B cell (primary cell): ENCODE data around the gene GPR27. TPM values are rescaled to one million over a fixed set of nuclear protein-coding genes. Genes with fewer than 3 reads are reported as not detected.

Experiments
- ATAC-seq: fragments of 200-7000 bp; cut with Tn5 transposase; one replicate; pipeline ENCODE4 v1.10.0; 2021; ENCODE audit warnings: low read depth, mild to moderate bottlenecking, moderate number of reproducible peaks, moderate library complexity
- CTCF ChIA-PET: fragments of 350-600 bp; sonication (Branson Sonifier 250); formaldehyde crosslinking; loops from one replicate; lab custom pipeline; 2021; ENCODE audit warnings: antibody characterized with exemption, inconsistent platforms; lab: Charles Lee
- POLR2A ChIA-PET: fragments of 350-600 bp; sonication (Branson Sonifier 250); formaldehyde crosslinking; loops from one replicate; lab custom pipeline; 2021; ENCODE audit warnings: antibody characterized with exemption; lab: Charles Lee
- DNase-seq: peaks from one replicate; pipeline ENCODE4 v3.0.0; 2013
- H2AFZ ChIP-seq: 2 replicates; pipeline ENCODE4 v1.6.1; 2012; ENCODE audit warnings: mild to moderate bottlenecking, low read depth, low read length; ENCODE audit not compliant: insufficient read depth, poor library complexity, severe bottlenecking
- H3K27ac ChIP-seq, 2 donors: 1 replicate in 1 of 2; 2 replicates in 1 of 2; pipeline ENCODE4 v1.5.1; 2012 to 2013; ENCODE audit warnings: low read length in 2 of 2, mild to moderate bottlenecking in 2 of 2, moderate library complexity in 1 of 2
- H3K27me3 ChIP-seq, 4 experiments: fragments of 200-600 bp in 1 of 4; sonication (generic) in 1 of 4; replicated peaks in 1 of 4; 1 replicate in 2 of 4; 2 replicates in 2 of 4; pipeline versions ENCODE4 v1.6.1 to v1.7.0; 2013 to 2016; ENCODE audit warnings: low read length in 3 of 4, mild to moderate bottlenecking in 2 of 4, mixed read lengths in 1 of 4, moderate library complexity in 1 of 4; ENCODE audit not compliant: insufficient read depth in 4 of 4, control insufficient read depth in 3 of 4; ENCODE audit errors: control extremely low read depth in 1 of 4
- H3K36me3 ChIP-seq, 2 experiments: replicated peaks in 1 of 2; 1 replicate in 1 of 2; 2 replicates in 1 of 2; pipeline versions ENCODE4 v1.6.1 to v1.7.1; 2013; ENCODE audit warnings: low read length in 1 of 2; ENCODE audit not compliant: insufficient read depth in 2 of 2, control insufficient read depth in 1 of 2; ENCODE audit errors: control extremely low read depth in 1 of 2, extremely low read depth in 1 of 2
- H3K4me1 ChIP-seq, 2 donors: fragments of 200-600 bp in 1 of 2; sonication (generic) in 1 of 2; 1 replicate in 1 of 2; 2 replicates in 1 of 2; pipeline versions ENCODE4 v1.5.1 to v1.6.1; 2013 to 2017; ENCODE audit warnings: low read length in 2 of 2; ENCODE audit not compliant: control insufficient read depth in 2 of 2, insufficient read depth in 2 of 2
- H3K4me2 ChIP-seq: replicated peaks from 2 replicates; pipeline ENCODE3; 2012; ENCODE audit warnings: mild to moderate bottlenecking, low read depth, low read length; ENCODE audit not compliant: poor library complexity, severe bottlenecking
- H3K4me3 ChIP-seq, 5 experiments: fragments of 200-600 bp in 1 of 5; sonication (generic) in 1 of 5; 1 replicate in 3 of 5; 2 replicates in 2 of 5; pipeline versions ENCODE4 v1.5.1 to v1.7.0; 2011 to 2016; ENCODE audit warnings: low read length in 4 of 5, mild to moderate bottlenecking in 4 of 5, low read depth in 2 of 5, control low read depth in 1 of 5, moderate library complexity in 1 of 5; ENCODE audit not compliant: insufficient read depth in 1 of 5; ENCODE audit errors: control extremely low read depth in 1 of 5, extremely low read depth in 1 of 5
- H3K79me2 ChIP-seq: fragments of 200-600 bp; sonication (generic); one replicate; pipeline ENCODE4 v1.6.0; 2016; ENCODE audit warnings: low read length; ENCODE audit not compliant: control insufficient read depth, insufficient read depth
- H3K9ac ChIP-seq: fragments of 200-600 bp; sonication (generic); 2 replicates; pipeline ENCODE4 v1.6.1; 2017; ENCODE audit warnings: mild to moderate bottlenecking, low read length, moderate library complexity
- H3K9me3 ChIP-seq, 3 donors: one replicate each; pipeline versions ENCODE4 v1.6.1 to v1.7.1; 2013; ENCODE audit warnings: low read length in 2 of 3; ENCODE audit not compliant: control insufficient read depth in 2 of 3, insufficient read depth in 1 of 3; ENCODE audit errors: control extremely low read depth in 1 of 3
- H4K20me1 ChIP-seq: 2 replicates; pipeline ENCODE4 v1.6.0; 2012; ENCODE audit warnings: mild to moderate bottlenecking, low read length; ENCODE audit not compliant: insufficient read depth, control insufficient read depth, poor library complexity, severe bottlenecking
- H3K27ac Mint-ChIP-seq: one replicate; pipeline ENCODE4 v1.8.0; 2021; ENCODE audit warnings: mixed read lengths
- H3K27me3 Mint-ChIP-seq: one replicate; pipeline ENCODE4 v1.8.0; 2021; ENCODE audit warnings: mixed read lengths
- H3K4me1 Mint-ChIP-seq: one replicate; pipeline ENCODE4 v1.8.0; 2021; ENCODE audit warnings: mixed read lengths
- H3K4me3 Mint-ChIP-seq: one replicate; pipeline ENCODE4 v1.8.0; 2021; ENCODE audit warnings: mixed read lengths
- H3K9me3 Mint-ChIP-seq: one replicate; pipeline ENCODE4 v1.8.0; 2022; ENCODE audit warnings: mixed read lengths; ENCODE audit not compliant: insufficient read depth
- EZH2 ChIP-seq: IDR thresholded peaks from 2 replicates; pipeline ENCODE4 v1.6.1; 2012; ENCODE audit warnings: borderline replicate concordance, low read depth, mild to moderate bottlenecking, moderate library complexity, low read length; ENCODE audit not compliant: insufficient read depth, poor library complexity, severe bottlenecking
- WGBS: methylation state at CpG from one replicate; pipeline ENCODE4 v1.1.5; 2013; ENCODE audit warnings: missing lambda C conversion rate; ENCODE audit not compliant: insufficient coverage; 5-methylcytosine and 5-hydroxymethylcytosine counted together
- intact Hi-C: fragments of 100-400 bp; cut with micrococcal nuclease; formaldehyde crosslinking; loops from one replicate; pipeline ENCODE4 v1.10.0; 2022
- polyA plus RNA-seq: library from polyadenylated mRNA; depleted of rRNA; stranded (reverse); fragments of >200 nt; gene quantifications from 2 replicates; pipeline ENCODE4 v1.2.3, GENCODE V29; 2012
- total RNA-seq, 2 donors: library from RNA; stranded (reverse); fragments of 120-200 nt in 1 of 2; gene quantifications; 1 replicate in 1 of 2; 2 replicates in 1 of 2; pipeline versions ENCODE4 v1.2.3 to v1.2.4, GENCODE V29; 2013 to 2022
- TF ChIP-seq, protein P1 (sequence below): fragments of 200-600 bp; IDR thresholded peaks from one replicate; pipeline ENCODE4 v1.8.0; 2022; ENCODE audit warnings: antibody characterized with exemption, mild to moderate bottlenecking

GPR27 gene
- total and polyA plus RNA-seq, 2 donors (not counting 1 experiment from before 2014, with no cell fraction given): 0.04 TPM; not detected in 1

DNA sequence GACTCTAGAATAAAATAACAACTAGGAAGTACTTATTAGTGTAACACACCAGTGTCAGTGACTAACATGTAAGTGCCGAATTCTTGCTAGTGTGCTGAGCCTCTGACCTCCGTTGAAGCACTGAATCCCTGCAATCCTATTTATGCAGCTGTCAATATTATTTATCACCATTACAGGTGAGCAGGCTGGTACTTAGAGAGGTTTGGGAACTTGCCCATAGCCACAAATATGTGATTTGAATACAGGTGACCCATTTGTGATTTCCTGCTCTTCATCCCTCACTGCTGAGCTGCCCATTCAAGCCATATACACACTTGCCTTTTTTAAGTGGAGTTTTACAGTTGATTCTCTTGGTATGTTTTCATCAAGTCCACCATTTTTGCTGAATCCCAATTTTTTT, 40.6 kb upstream of the GPR27 start:
- Histone ChIP-seq H3K9me3 (no peaks in the 10 kb centered on the region), H2AFZ (no peak overlapping the region), H4K20me1 (no peaks in the 10 kb centered on the region), H3K27me3 (peaks cover 0 to 3% (median 0%) of the 10 kb centered on the region in 4 experiments), H3K36me3 (no peaks in the 10 kb centered on the region), H3K4me3 (no peak overlapping the region), H3K4me1 (no peaks in the 10 kb centered on the region), H3K79me2 (no peaks in the 10 kb centered on the region), H3K9ac (no peak overlapping the region), H3K4me2 (no peak overlapping the region), H3K27ac (no peak overlapping the region)
- DNase-seq (no peak), ATAC-seq (no peak)
- CTCF ChIA-PET: interaction anchor here (0.9 to 4.3 kb wide), 6 partner anchors 11 to 1281 kb away, joined by 3 to 22 read pairs (median 3); no protein-coding TSS in a partner anchor
- no peaks in the 10 kb centered on the region for H3K9me3 Mint-ChIP-seq
- POLR2A ChIA-PET: no interaction called here
- WGBS: no CpG with 5 or more reads among the region's 2 CpGs
- intact Hi-C loops: loop anchor here (10.0 kb wide), 2 partner anchors 1222 to 1342 kb away; no protein-coding TSS in a partner anchor
- no peak overlapping the region for H3K4me3 Mint-ChIP-seq
- H3K27ac Mint-ChIP-seq: no peak overlapping the region
- H3K27me3 Mint-ChIP-seq: no peaks in the 10 kb centered on the region
- H3K4me1 Mint-ChIP-seq: no peaks in the 10 kb centered on the region
- TF ChIP-seq, protein P1, sequence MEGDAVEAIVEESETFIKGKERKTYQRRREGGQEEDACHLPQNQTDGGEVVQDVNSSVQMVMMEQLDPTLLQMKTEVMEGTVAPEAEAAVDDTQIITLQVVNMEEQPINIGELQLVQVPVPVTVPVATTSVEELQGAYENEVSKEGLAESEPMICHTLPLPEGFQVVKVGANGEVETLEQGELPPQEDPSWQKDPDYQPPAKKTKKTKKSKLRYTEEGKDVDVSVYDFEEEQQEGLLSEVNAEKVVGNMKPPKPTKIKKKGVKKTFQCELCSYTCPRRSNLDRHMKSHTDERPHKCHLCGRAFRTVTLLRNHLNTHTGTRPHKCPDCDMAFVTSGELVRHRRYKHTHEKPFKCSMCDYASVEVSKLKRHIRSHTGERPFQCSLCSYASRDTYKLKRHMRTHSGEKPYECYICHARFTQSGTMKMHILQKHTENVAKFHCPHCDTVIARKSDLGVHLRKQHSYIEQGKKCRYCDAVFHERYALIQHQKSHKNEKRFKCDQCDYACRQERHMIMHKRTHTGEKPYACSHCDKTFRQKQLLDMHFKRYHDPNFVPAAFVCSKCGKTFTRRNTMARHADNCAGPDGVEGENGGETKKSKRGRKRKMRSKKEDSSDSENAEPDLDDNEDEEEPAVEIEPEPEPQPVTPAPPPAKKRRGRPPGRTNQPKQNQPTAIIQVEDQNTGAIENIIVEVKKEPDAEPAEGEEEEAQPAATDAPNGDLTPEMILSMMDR: no peak
- TF ChIP-seq EZH2: no peak

DNA sequence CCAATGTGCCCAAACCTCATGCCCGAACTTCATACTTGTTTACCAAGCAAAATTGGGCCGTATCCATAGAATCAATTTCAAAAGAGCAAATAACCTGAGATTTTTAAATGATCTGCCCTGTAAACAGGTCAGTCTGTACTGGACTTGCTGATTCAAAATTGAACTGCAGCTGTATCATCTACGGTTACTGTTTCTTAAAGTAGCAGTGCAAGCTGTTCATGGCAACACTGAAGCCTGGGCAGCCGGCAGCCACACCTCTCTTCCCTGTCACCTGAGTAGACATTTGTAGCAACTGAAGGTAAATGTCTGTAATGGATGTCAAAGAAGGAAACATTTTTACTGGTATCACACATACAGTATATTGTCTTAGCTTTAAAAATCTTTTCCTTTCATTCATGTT, 39.1 kb upstream of the GPR27 start:
- Mint-ChIP-seq H3K9me3 (no peaks in the 10 kb centered on the region), H3K4me1 (no peaks in the 10 kb centered on the region), H3K27me3 (peaks cover 6% of the 10 kb centered on the region), H3K4me3 (no peak overlapping the region), H3K27ac (no peak overlapping the region)
- no peaks in the 10 kb centered on the region for H3K36me3 ChIP-seq
- WGBS: 93% methylated on average over 3 of the region's 4 CpGs
- DNase-seq (no peak), ATAC-seq (no peak)
- H3K4me3 ChIP-seq: no peak overlapping the region
- intact Hi-C loops: loop anchor here (10.0 kb wide), 2 partner anchors 1220 to 1340 kb away; no protein-coding TSS in a partner anchor
- H3K79me2 ChIP-seq: no peaks in the 10 kb centered on the region
- no peak overlapping the region for H3K4me2 ChIP-seq
- H4K20me1 ChIP-seq: no peaks in the 10 kb centered on the region
- ChIA-PET POLR2A (interaction anchor here (0.7 kb wide), 1 partner anchor 628 kb away, joined by 3 read pairs; no protein-coding TSS in a partner anchor), CTCF (interaction anchor here (0.6 to 4.3 kb wide), 4 partner anchors 9 to 515 kb away, joined by 3 to 22 read pairs (median 3); no protein-coding TSS in a partner anchor)
- H3K4me1 ChIP-seq: no peaks in the 10 kb centered on the region
- no peak for TF ChIP-seq EZH2
- TF ChIP-seq, protein P1: no peak
- H3K27me3 ChIP-seq: peaks cover 0 to 3% (median 0%) of the 10 kb centered on the region in 4 experiments
- H2AFZ ChIP-seq: no peak overlapping the region
- H3K9ac ChIP-seq: no peak overlapping the region
- no peaks in the 10 kb centered on the region for H3K9me3 ChIP-seq
- no peak overlapping the region for H3K27ac ChIP-seq
